ENCODE measurements around the gene RIN3. TPM values are rescaled to one million over a fixed set of nuclear protein-coding genes. Genes with fewer than 3 reads are reported as not detected.
A peak's percentile ranks its signal among the peaks of the same experiment; 100 is the strongest.

Gene RIN3
- 10 to 100 TPM in 2 of 4 donors, 1 to 10 TPM in 2; 6.2 to 29.8 (median 12.2) TPM for total RNA-seq

GRCh38 chr14:92513204-92513965 is at the start of gene RIN3:
Gene RIN3 (plus strand): TSS chr14:92513781. CDS start chr14:92513933, 152 bp downstream.
- intact Hi-C loops (cut with DNase I; ENCODE audit: low total_unique reads): no loop called here
- no peaks in the 10 kb centered on the region for H3K4me1 ChIP-seq
- TF ChIP-seq POLR2A (IDR thresholded peaks at IDR 0.05) (peak in 1 of 2 donors; percentile 28), CTCF (IDR thresholded peaks at IDR 0.05) (no peak)

GRCh38 chr14:92464156-92464555 is 49.4 kb upstream of the RIN3 start:
- H3K27me3 ChIP-seq: no peaks in the 10 kb centered on the region
- H3K4me3 ChIP-seq: no peak overlapping the region
- intact Hi-C loops (cut with DNase I; ENCODE audit: low total_unique reads): no loop called here
- H3K27ac ChIP-seq: no peak overlapping the region
- H3K4me1 ChIP-seq: no peaks in the 10 kb centered on the region
- no peaks in the 10 kb centered on the region for H3K9me3 ChIP-seq
- no peak for TF ChIP-seq CTCF (IDR thresholded peaks at IDR 0.05)
- no peak for TF ChIP-seq POLR2A (IDR thresholded peaks at IDR 0.05)
- H3K36me3 ChIP-seq: no peaks in the 10 kb centered on the region
- no peak for DNase-seq

More at GRCh38 chr14:92513204-92513965, at the start of gene RIN3:
- peak within 1 kb of the TSS; percentile 85 for H3K27ac ChIP-seq
- H3K4me3 ChIP-seq: peak within 1 kb of the TSS; percentile 51 to 57
- DNase-seq: peak; percentile 46 to 53
- no peaks in the 10 kb centered on the region for H3K27me3 ChIP-seq
- H3K36me3 ChIP-seq: no peaks in the 10 kb centered on the region
- H3K9me3 ChIP-seq: no peaks in the 10 kb centered on the region

GRCh38 chr14:92464716-92465115 is 48.9 kb upstream of the RIN3 start:
- Histone ChIP-seq H3K36me3 (no peaks in the 10 kb centered on the region), H3K9me3 (no peaks in the 10 kb centered on the region), H3K4me3 (no peak overlapping the region), H3K27ac (no peak overlapping the region), H3K27me3 (no peaks in the 10 kb centered on the region), H3K4me1 (no peaks in the 10 kb centered on the region)
- intact Hi-C loops (cut with DNase I; ENCODE audit: low total_unique reads): no loop called here
- TF ChIP-seq CTCF (IDR thresholded peaks at IDR 0.05): no peak
- no peak for TF ChIP-seq POLR2A (IDR thresholded peaks at IDR 0.05)
- DNase-seq: no peak

- no peaks in the 10 kb centered on the region for H3K9me3 ChIP-seq
- no peaks in the 10 kb centered on the region for H3K27me3 ChIP-seq
- H3K4me3 ChIP-seq: no peak overlapping the region
- DNase-seq: no peak
- no peaks in the 10 kb centered on the region for H3K36me3 ChIP-seq
- no peaks in the 10 kb centered on the region for H3K4me1 ChIP-seq
- intact Hi-C loops (cut with DNase I; ENCODE audit: low total_unique reads): no loop called here
- TF ChIP-seq POLR2A (IDR thresholded peaks at IDR 0.05): no peak
- H3K27ac ChIP-seq: no peak overlapping the region
These were observed 48.1 kb upstream of the RIN3 start for GRCh38 chr14:92465353-92466055.

GRCh38 chr14:92466059-92466458 is 47.5 kb upstream of the RIN3 start:
- no peaks in the 10 kb centered on the region for H3K27me3 ChIP-seq
- no peak overlapping the region for H3K27ac ChIP-seq
- no peaks in the 10 kb centered on the region for H3K9me3 ChIP-seq
- no peaks in the 10 kb centered on the region for H3K36me3 ChIP-seq
- DNase-seq: no peak
- H3K4me3 ChIP-seq: no peak overlapping the region
- intact Hi-C loops (cut with DNase I; ENCODE audit: low total_unique reads): no loop called here
- no peaks in the 10 kb centered on the region for H3K4me1 ChIP-seq
- TF ChIP-seq CTCF (IDR thresholded peaks at IDR 0.05): no peak
- TF ChIP-seq POLR2A (IDR thresholded peaks at IDR 0.05): no peak
